PC-3 (cell line): ENCODE results near the gene CDK5RAP2. TPM values are rescaled to one million over a fixed set of nuclear protein-coding genes. Genes with fewer than 3 reads are reported as not detected.

Source experiments
- ATAC-seq: fragments of 200-7000 bp; cut with Tn5 transposase; 2 replicates; pipeline ENCODE4 v1.9.1; 2020; ENCODE audit warnings: mild to moderate bottlenecking, moderate library complexity
- BruUV-seq: library from RNA; stranded (reverse); fragments of 400-500 nt; replicated peaks from 2 replicates; lab custom pipeline; 2021; lab: Mats Ljungman, UMichigan
- CTCF ChIA-PET: fragments of 300-600 bp; sonication (Branson Sonifier 250); formaldehyde crosslinking; loops from one replicate; lab custom pipeline; 2022; ENCODE audit warnings: antibody characterized with exemption; lab: Charles Lee
- POLR2A ChIA-PET: fragments of 300-600 bp; sonication (Branson Sonifier 250); formaldehyde crosslinking; loops from one replicate; lab custom pipeline; 2022; ENCODE audit warnings: antibody characterized with exemption; ENCODE audit not compliant: unreplicated experiment; lab: Charles Lee
- DNase-seq: peaks from one replicate; pipeline ENCODE4 v3.0.0-alpha.2; 2015
- H2AFZ ChIP-seq: fragments of 300-600 bp; sonication (generic); 2 replicates; pipeline ENCODE4 v1.6.0; 2016; ENCODE audit warnings: antibody characterized with exemption, low read length
- H3F3A ChIP-seq: fragments of 300-600 bp; sonication (generic); one replicate; pipeline ENCODE4 v1.6.0; 2017; ENCODE audit warnings: antibody characterized with exemption, low read length, control low read depth, mild to moderate bottlenecking; ENCODE audit not compliant: unreplicated experiment
- H3K27ac ChIP-seq: fragments of 300-600 bp; sonication (generic); 2 replicates; pipeline ENCODE4 v1.5.1; 2016; ENCODE audit warnings: mild to moderate bottlenecking, low read length
- H3K27me3 ChIP-seq: fragments of 300-600 bp; sonication (generic); 2 replicates; pipeline ENCODE4 v1.6.1; 2016; ENCODE audit warnings: low read length, mixed read lengths
- H3K36me3 ChIP-seq: fragments of 300-600 bp; sonication (generic); 2 replicates; pipeline ENCODE4 v1.6.1; 2016; ENCODE audit warnings: low read depth, mixed run types, low read length, mixed read lengths
- H3K4me1 ChIP-seq: fragments of 300-600 bp; sonication (generic); 2 replicates; pipeline ENCODE4 v1.5.1; 2016; ENCODE audit warnings: low read length; ENCODE audit not compliant: insufficient read depth
- H3K4me2 ChIP-seq: fragments of 300-600 bp; sonication (generic); 2 replicates; pipeline ENCODE4 v1.6.0; 2016; ENCODE audit warnings: low read length
- H3K4me3 ChIP-seq: fragments of 300-600 bp; sonication (generic); 2 replicates; pipeline ENCODE4 v1.5.1; 2016; ENCODE audit warnings: mild to moderate bottlenecking, low read length, mixed read lengths
- H3K79me2 ChIP-seq: fragments of 300-600 bp; sonication (generic); 2 replicates; pipeline ENCODE4 v1.6.1; 2017; ENCODE audit warnings: low read length, mixed read lengths
- H3K9ac ChIP-seq: fragments of 300-600 bp; sonication (generic); 2 replicates; pipeline ENCODE4 v1.6.0; 2016; ENCODE audit warnings: mild to moderate bottlenecking, low read length
- H3K9me2 ChIP-seq: fragments of 300-600 bp; sonication (generic); replicated peaks from 2 replicates; pipeline ENCODE4 v1.6.1; 2016; ENCODE audit warnings: mixed run types, low read length, mixed read lengths
- H3K9me3 ChIP-seq: fragments of 300-600 bp; sonication (generic); 2 replicates; pipeline ENCODE4 v1.6.1; 2016; ENCODE audit warnings: low read length, mixed read lengths
- H4K20me1 ChIP-seq: fragments of 300-600 bp; sonication (generic); 2 replicates; pipeline ENCODE4 v1.6.1; 2016; ENCODE audit warnings: low read length, mixed read lengths
- EZH2 ChIP-seq: fragments of 300-600 bp; sonication (generic); IDR thresholded peaks from one replicate; pipeline ENCODE4 v1.6.1; 2017; ENCODE audit warnings: antibody characterized with exemption, mild to moderate bottlenecking, low read length; ENCODE audit not compliant: unreplicated experiment
- EZH2phosphoT487 ChIP-seq: fragments of 300-600 bp; sonication (generic); IDR thresholded peaks from 2 replicates; pipeline ENCODE4 v1.6.1; 2018; ENCODE audit warnings: mild to moderate bottlenecking, antibody characterized with exemption, low read length, borderline replicate concordance
- intact Hi-C: fragments of 100-400 bp; cut with micrococcal nuclease; formaldehyde crosslinking; loops from 2 replicates; pipeline ENCODE4 v1.9.0; 2023
- total RNA-seq: library from RNA; depleted of rRNA; stranded (reverse); fragments of >200 nt; gene quantifications from 2 replicates; pipeline ENCODE4 v1.2.3, GENCODE V29; 2014
- TF ChIP-seq, protein P1 (sequence below): fragments of 300-600 bp; sonication (generic); conservative IDR thresholded peaks from 2 replicates; pipeline ENCODE4 v1.5.1; 2017; ENCODE audit warnings: antibody characterized with exemption, low read depth, mild to moderate bottlenecking, low read length

The CDK5RAP2 gene
- total RNA-seq, 1 experiment from 2014 or later, result 37.4 TPM

DNA sequence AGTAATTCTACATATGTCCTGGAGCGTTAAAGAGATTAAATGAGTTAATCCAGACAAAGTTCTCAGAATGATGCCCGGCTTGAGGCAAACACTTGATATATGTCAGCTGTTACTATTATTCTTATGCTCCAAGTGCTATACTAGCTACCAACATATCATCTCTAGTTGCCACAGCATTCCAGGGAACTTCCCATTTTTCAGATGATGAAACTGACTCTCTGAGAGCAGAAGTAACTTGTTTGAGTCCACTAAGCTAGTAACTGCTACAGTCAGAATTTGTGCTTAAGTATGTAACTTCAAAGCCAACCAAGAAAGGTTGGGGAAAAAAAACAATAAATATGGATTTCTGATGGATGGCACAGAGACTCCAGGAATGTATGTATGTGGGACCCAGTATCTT is 98.1 kb downstream of the CDK5RAP2 start:
- no peak for DNase-seq
- Histone ChIP-seq H3K36me3 (peaks cover 14% of the 10 kb centered on the region), H3K4me3 (no peak overlapping the region), H4K20me1 (no peaks in the 10 kb centered on the region), H3K27ac (no peak overlapping the region), H2AFZ (no peak overlapping the region), H3F3A (no peaks in the 10 kb centered on the region), H3K9me3 (no peaks in the 10 kb centered on the region), H3K79me2 (no peaks in the 10 kb centered on the region), H3K27me3 (no peaks in the 10 kb centered on the region), H3K9me2 (no peaks in the 10 kb centered on the region), H3K4me2 (no peak overlapping the region), H3K9ac (no peak overlapping the region), H3K4me1 (peaks cover 5% of the 10 kb centered on the region; the same call in 1 of the 2 replicates)
- no peak for ATAC-seq
- ChIA-PET CTCF (no interaction called here), POLR2A (no interaction called here)
- TF ChIP-seq, protein P1, sequence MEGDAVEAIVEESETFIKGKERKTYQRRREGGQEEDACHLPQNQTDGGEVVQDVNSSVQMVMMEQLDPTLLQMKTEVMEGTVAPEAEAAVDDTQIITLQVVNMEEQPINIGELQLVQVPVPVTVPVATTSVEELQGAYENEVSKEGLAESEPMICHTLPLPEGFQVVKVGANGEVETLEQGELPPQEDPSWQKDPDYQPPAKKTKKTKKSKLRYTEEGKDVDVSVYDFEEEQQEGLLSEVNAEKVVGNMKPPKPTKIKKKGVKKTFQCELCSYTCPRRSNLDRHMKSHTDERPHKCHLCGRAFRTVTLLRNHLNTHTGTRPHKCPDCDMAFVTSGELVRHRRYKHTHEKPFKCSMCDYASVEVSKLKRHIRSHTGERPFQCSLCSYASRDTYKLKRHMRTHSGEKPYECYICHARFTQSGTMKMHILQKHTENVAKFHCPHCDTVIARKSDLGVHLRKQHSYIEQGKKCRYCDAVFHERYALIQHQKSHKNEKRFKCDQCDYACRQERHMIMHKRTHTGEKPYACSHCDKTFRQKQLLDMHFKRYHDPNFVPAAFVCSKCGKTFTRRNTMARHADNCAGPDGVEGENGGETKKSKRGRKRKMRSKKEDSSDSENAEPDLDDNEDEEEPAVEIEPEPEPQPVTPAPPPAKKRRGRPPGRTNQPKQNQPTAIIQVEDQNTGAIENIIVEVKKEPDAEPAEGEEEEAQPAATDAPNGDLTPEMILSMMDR, result no peak
- TF ChIP-seq EZH2 (no peak), EZH2phosphoT487 (no peak)
- intact Hi-C loops, result no loop called here
- BruUV-seq, result no TSS peak

DNA sequence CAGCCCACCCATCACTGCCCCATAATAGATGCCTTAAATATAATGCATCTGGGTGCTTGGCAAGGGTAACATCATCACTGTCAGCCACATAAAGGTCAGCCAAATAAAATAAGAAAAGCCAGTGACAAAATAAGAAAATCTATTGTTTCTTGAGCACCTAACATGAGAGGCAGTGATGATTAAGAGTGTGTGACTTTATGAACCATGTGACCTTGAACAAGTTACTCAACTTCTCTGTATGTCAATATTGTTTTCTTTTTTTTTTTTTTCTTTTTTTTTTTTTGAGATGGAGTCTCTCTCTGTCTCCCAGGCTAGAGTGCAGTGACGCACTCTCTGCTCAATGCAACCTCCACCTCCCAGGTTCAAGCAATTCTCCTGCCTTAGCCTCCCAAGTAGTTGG is 98.7 kb downstream of the CDK5RAP2 start:
- Histone ChIP-seq H3F3A (no peaks in the 10 kb centered on the region), H3K4me2 (no peak overlapping the region), H3K79me2 (no peaks in the 10 kb centered on the region), H3K9me3 (no peaks in the 10 kb centered on the region), H3K27ac (no peak overlapping the region), H4K20me1 (no peaks in the 10 kb centered on the region), H3K9me2 (no peaks in the 10 kb centered on the region), H2AFZ (no peak overlapping the region), H3K36me3 (peaks cover 13% of the 10 kb centered on the region), H3K4me3 (no peak overlapping the region), H3K9ac (no peak overlapping the region), H3K27me3 (no peaks in the 10 kb centered on the region), H3K4me1 (no peaks in the 10 kb centered on the region)
- ATAC-seq, result no peak
- no TSS peak for BruUV-seq
- CTCF ChIA-PET, result no interaction called here
- POLR2A ChIA-PET, result no interaction called here
- DNase-seq, result no peak
- intact Hi-C loops, result no loop called here
- TF ChIP-seq, protein P1, result no peak
- no peak for TF ChIP-seq EZH2
- no peak for TF ChIP-seq EZH2phosphoT487

DNA sequence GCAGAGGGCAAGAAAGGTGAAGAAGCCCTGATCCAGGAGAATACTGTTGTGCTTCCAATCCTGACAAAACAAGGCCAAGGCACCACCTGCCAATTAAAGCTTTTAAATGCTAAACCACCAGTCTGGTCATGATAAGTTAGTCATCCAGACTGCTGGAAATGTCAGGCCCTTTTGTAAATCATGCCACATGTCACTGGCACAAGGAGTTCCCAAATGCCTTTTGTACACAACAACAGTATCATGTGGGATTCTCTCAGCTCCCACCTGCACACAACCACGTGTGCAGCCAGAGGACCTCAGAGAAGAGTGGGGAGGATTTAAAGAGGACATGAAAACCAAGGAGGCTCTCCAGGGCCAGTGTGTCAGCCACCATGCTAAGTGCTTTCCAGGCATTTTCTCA is 99.3 kb downstream of the CDK5RAP2 start:
- Histone ChIP-seq H3K27ac (no peak overlapping the region), H3F3A (no peaks in the 10 kb centered on the region), H3K36me3 (peaks cover 13% of the 10 kb centered on the region), H4K20me1 (no peaks in the 10 kb centered on the region), H3K9ac (no peak overlapping the region), H2AFZ (no peak overlapping the region), H3K79me2 (no peaks in the 10 kb centered on the region), H3K9me3 (no peaks in the 10 kb centered on the region), H3K4me1 (no peaks in the 10 kb centered on the region), H3K4me2 (no peak overlapping the region), H3K27me3 (no peaks in the 10 kb centered on the region), H3K9me2 (no peaks in the 10 kb centered on the region), H3K4me3 (no peak overlapping the region)
- ChIA-PET CTCF (no interaction called here), POLR2A (no interaction called here)
- intact Hi-C loops, result no loop called here
- DNase-seq, result no peak
- no peak for ATAC-seq
- TF ChIP-seq, protein P1, result no peak
- no peak for TF ChIP-seq EZH2phosphoT487
- no TSS peak for BruUV-seq
